Tibial nerve (tissue), 4 donors: ENCODE data around the gene CYB5R2. TPM values are rescaled to one million over a fixed set of nuclear protein-coding genes. Genes with fewer than 3 reads are reported as not detected.

Experiments used
- DNase-seq, 2 donors: peaks; one replicate each; pipeline ENCODE4 v3.0.0-alpha.2; 2019; ENCODE audit warnings: low spot score in 2 of 2
- H3K27ac ChIP-seq, 4 donors: fragments of 200-600 bp; sonication (generic) in 3 of 4; one replicate each; pipeline ENCODE4 v1.5.1; 2017 to 2019; ENCODE audit warnings: mild to moderate bottlenecking in 1 of 4
- H3K27me3 ChIP-seq, 2 donors: fragments of 200-600 bp; sonication (generic) in 1 of 2; one replicate each; pipeline versions ENCODE4 v1.5.1 to v1.6.0; 2017 to 2019
- H3K36me3 ChIP-seq, 3 donors: fragments of 200-600 bp; sonication (generic); one replicate each; pipeline ENCODE4 v1.5.1; 2018 to 2019
- H3K4me1 ChIP-seq, 4 donors: fragments of 200-600 bp; sonication (generic) in 3 of 4; one replicate each; pipeline ENCODE4 v1.5.1; 2017 to 2019
- H3K4me3 ChIP-seq, 4 donors: fragments of 200-600 bp; sonication (generic) in 3 of 4; one replicate each; pipeline ENCODE4 v1.5.1; 2017 to 2019; ENCODE audit warnings: mild to moderate bottlenecking in 1 of 4, moderate library complexity in 1 of 4
- H3K9me3 ChIP-seq, 4 donors: fragments of 200-600 bp; sonication (generic) in 3 of 4; one replicate each; pipeline ENCODE4 v1.5.1; 2017 to 2019
- CTCF ChIP-seq, 5 experiments: fragments of 200-600 bp in 3 of 5; fragments of 450-650 bp in 2 of 5; sonication (generic) in 3 of 5; IDR thresholded peaks; one replicate each; pipeline ENCODE4 v1.5.1; 2016 to 2019; ENCODE audit warnings: antibody characterized with exemption in 5 of 5, mild to moderate bottlenecking in 3 of 5, moderate library complexity in 2 of 5
- EP300 ChIP-seq, 2 donors: sonication (generic); formaldehyde crosslinking; IDR thresholded peaks; one replicate each; pipeline ENCODE4 v1.6.1; 2017; ENCODE audit warnings: antibody characterized with exemption in 2 of 2, mild to moderate bottlenecking in 1 of 2
- POLR2A ChIP-seq, 2 donors: fragments of 450-650 bp; IDR thresholded peaks; one replicate each; pipeline ENCODE4 v1.6.1; 2017; ENCODE audit warnings: antibody characterized with exemption in 2 of 2, mild to moderate bottlenecking in 2 of 2, moderate library complexity in 2 of 2
- WGBS, 2 donors: methylation state at CpG; one replicate each; pipeline ENCODE4 v1.1.5; 2018; 5-methylcytosine and 5-hydroxymethylcytosine counted together
- total RNA-seq, 4 donors: library from RNA; depleted of rRNA; stranded (reverse); fragments of >200 nt; gene quantifications; one replicate each; pipeline ENCODE4 v1.1.0, GENCODE V29; 2016

Gene CYB5R2
- total RNA-seq, 4 donors from 2014 or later: 50.8 to 104 (median 58.2) TPM

GRCh38 chr11:7651140-7651551 is 22.2 kb downstream of the CYB5R2 start:
- H3K27me3 ChIP-seq: no peaks in the 10 kb centered on the region
- H3K4me1 ChIP-seq: peaks cover 0 to 24% (median 8%) of the 10 kb centered on the region in 4 donors
- peaks cover 0 to 81% (median 12%) of the 10 kb centered on the region in 3 donors for H3K36me3 ChIP-seq
- no peaks in the 10 kb centered on the region for H3K9me3 ChIP-seq
- H3K4me3 ChIP-seq: no peak overlapping the region
- WGBS, 2 donors: 82 to 89% methylated on average over 5 of the region's 5 CpGs
- H3K27ac ChIP-seq: peak overlapping the region; percentile 25 to 83 (median 38)
- TF ChIP-seq POLR2A (IDR thresholded peaks at IDR 0.05): no peak
- TF ChIP-seq CTCF (IDR thresholded peaks at IDR 0.05): no peak
- TF ChIP-seq EP300 (IDR thresholded peaks at IDR 0.05): no peak
- DNase-seq: no peak

- Histone ChIP-seq H3K27ac (no peak overlapping the region), H3K4me1 (peaks cover 0 to 18% (median 8%) of the 10 kb centered on the region in 4 donors), H3K36me3 (peaks cover 0 to 65% (median 10%) of the 10 kb centered on the region in 3 donors), H3K9me3 (no peaks in the 10 kb centered on the region), H3K27me3 (no peaks in the 10 kb centered on the region), H3K4me3 (no peak overlapping the region)
- 92 to 94% methylated on average over 3 of the region's 3 CpGs for WGBS, 2 donors
- TF ChIP-seq POLR2A (IDR thresholded peaks at IDR 0.05) (no peak), CTCF (IDR thresholded peaks at IDR 0.05) (no peak), EP300 (IDR thresholded peaks at IDR 0.05) (no peak)
- no peak for DNase-seq
Observed at GRCh38 chr11:7648264-7648663, 25.0 kb downstream of the CYB5R2 start.

DNA sequence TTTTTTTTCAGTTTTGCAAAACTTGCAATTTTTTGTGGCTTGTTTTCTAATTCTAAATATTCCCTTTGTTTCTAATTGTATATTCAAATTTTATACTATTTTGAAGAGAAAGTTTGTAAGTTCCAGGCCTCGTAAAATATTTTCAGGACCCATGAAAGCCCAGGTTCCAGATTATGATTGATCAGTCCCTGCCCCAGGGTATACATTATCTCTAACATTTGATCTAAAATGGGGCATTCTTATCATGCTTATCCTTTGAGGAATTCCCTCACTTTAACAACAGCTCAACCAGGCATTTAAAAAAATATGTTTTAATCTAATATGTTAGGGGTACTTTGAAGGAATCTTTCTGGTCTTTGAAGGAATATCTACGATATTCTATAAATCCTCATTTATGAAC is 26.4 kb downstream of the CYB5R2 start:
- Histone ChIP-seq H3K27ac (no peak overlapping the region), H3K4me1 (peaks cover 0 to 11% (median 6%) of the 10 kb centered on the region in 4 donors), H3K36me3 (peaks cover 0 to 65% (median 4%) of the 10 kb centered on the region in 3 donors), H3K9me3 (no peaks in the 10 kb centered on the region), H3K4me3 (no peak overlapping the region), H3K27me3 (no peaks in the 10 kb centered on the region)
- no peak for DNase-seq
- no peak for TF ChIP-seq CTCF (IDR thresholded peaks at IDR 0.05)
- no peak for TF ChIP-seq POLR2A (IDR thresholded peaks at IDR 0.05)
- no peak for TF ChIP-seq EP300 (IDR thresholded peaks at IDR 0.05)
- WGBS, 2 donors: 81 to 82% methylated on average over 2 of the region's 2 CpGs

DNA sequence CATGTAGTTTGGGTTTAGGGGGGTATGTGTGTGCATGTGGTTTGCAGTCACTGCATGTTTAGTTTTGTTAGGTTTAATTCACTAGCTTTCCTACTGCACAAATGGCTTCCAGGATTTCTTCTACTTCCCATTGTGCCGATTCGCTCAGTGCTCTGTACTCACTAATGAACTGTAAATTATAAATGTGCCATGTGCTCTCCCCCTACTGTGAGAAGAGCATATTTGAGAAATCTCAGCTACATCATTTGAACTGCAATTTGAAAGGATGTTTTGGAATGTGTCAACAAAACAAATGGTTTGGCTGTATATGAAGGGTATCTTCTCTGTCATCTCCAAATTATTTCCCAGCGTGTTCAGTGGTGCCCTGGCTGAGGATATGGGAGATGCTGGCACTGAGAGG is 28.1 kb downstream of the CYB5R2 start:
- Histone ChIP-seq H3K27ac (no peak overlapping the region), H3K9me3 (no peaks in the 10 kb centered on the region), H3K27me3 (no peaks in the 10 kb centered on the region), H3K4me1 (no peaks in the 10 kb centered on the region), H3K36me3 (peaks cover 0 to 65% (median 0%) of the 10 kb centered on the region in 3 donors), H3K4me3 (no peak overlapping the region)
- DNase-seq: no peak
- 87 to 90% methylated on average over 3 of the region's 3 CpGs for WGBS, 2 donors
- TF ChIP-seq CTCF (IDR thresholded peaks at IDR 0.05) (no peak), POLR2A (IDR thresholded peaks at IDR 0.05) (no peak), EP300 (IDR thresholded peaks at IDR 0.05) (no peak)

DNA sequence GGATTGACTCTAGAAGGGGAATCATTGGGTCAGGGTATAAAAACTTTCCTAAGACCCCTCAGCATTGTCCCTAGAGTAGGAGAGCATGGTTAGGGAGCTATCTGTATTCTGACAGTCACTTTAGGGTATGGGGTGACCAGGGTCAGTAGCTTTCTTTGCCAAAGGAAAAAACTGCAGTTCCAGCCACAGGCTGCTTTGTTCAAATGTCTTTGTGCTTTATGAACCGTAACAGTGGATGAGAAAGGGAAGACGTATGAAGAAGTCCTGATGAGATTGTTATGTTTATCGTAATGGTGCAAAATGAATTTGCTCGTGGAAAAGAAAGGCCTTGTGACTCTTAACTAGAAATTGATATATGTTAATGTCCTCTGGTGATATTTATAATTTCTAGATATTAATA is 30.0 kb downstream of the CYB5R2 start:
- TF ChIP-seq EP300 (IDR thresholded peaks at IDR 0.05) (no peak), POLR2A (IDR thresholded peaks at IDR 0.05) (no peak), CTCF (IDR thresholded peaks at IDR 0.05) (no peak)
- Histone ChIP-seq H3K27ac (no peak overlapping the region), H3K4me1 (peaks cover 0 to 8% (median 0%) of the 10 kb centered on the region in 4 donors), H3K4me3 (no peak overlapping the region), H3K27me3 (no peaks in the 10 kb centered on the region), H3K36me3 (peaks cover 0 to 62% (median 0%) of the 10 kb centered on the region in 3 donors), H3K9me3 (no peaks in the 10 kb centered on the region)
- 55 to 65% methylated on average over 4 of the region's 4 CpGs for WGBS, 2 donors
- no peak for DNase-seq
